Activated CD4-positive, alpha-beta T cell treated with anti-CD3 and anti-CD28 coated beads for 36 hours (primary cell): ENCODE measurements around the gene DESI1. TPM values are rescaled to one million over a fixed set of nuclear protein-coding genes. Genes with fewer than 3 reads are reported as not detected.
A peak's percentile ranks its signal among the peaks of the same experiment; 100 is the strongest.
"Not testable (repeated sequence)": the region's sequence is repeated elsewhere in the genome, so short reads cannot be mapped to it uniquely, and the experiment has no call there.

ENCODE experiments used
- ATAC-seq: fragments of 200-7000 bp; cut with Tn5 transposase; one replicate; pipeline ENCODE4 v1.10.0; 2021; ENCODE audit warnings: mild to moderate bottlenecking, moderate library complexity
- CTCF ChIA-PET: fragments of 350-600 bp; sonication (Branson Sonifier 250); formaldehyde crosslinking; loops from one replicate; lab custom pipeline; 2021; ENCODE audit warnings: antibody characterized with exemption; lab: Charles Lee
- POLR2A ChIA-PET: fragments of 350-600 bp; sonication (Branson Sonifier 250); formaldehyde crosslinking; loops from one replicate; lab custom pipeline; 2021; ENCODE audit warnings: antibody characterized with exemption, inconsistent platforms; lab: Charles Lee
- DNase-seq: peaks from one replicate; pipeline ENCODE4 v3.0.0-alpha.2; 2020
- H3K27ac Mint-ChIP-seq: one replicate; pipeline ENCODE4 v1.8.0; 2021; ENCODE audit warnings: mixed read lengths
- H3K27me3 Mint-ChIP-seq: one replicate; pipeline ENCODE4 v1.8.0; 2021; ENCODE audit warnings: mixed read lengths
- H3K36me3 Mint-ChIP-seq: one replicate; pipeline ENCODE4 v1.8.0; 2021; ENCODE audit warnings: low read depth, mixed read lengths
- H3K4me1 Mint-ChIP-seq: one replicate; pipeline ENCODE4 v1.8.0; 2021; ENCODE audit warnings: mixed read lengths
- H3K4me3 Mint-ChIP-seq: one replicate; pipeline ENCODE4 v1.8.0; 2021; ENCODE audit warnings: mild to moderate bottlenecking, moderate library complexity, mixed read lengths
- H3K9me3 Mint-ChIP-seq: one replicate; pipeline ENCODE4 v1.8.0; 2021; ENCODE audit warnings: low read depth, mixed read lengths
- intact Hi-C, 2 experiments: fragments of 100-400 bp; cut with DNase I in 1 of 2; cut with micrococcal nuclease in 1 of 2; formaldehyde crosslinking; loops; one replicate each; pipeline versions ENCODE4 v1.14.2 to v1.15.1; 2022 to 2024; cut with DNase I, micrococcal nuclease
- total RNA-seq, 2 experiments: library from RNA; stranded (reverse); gene quantifications; one replicate each; pipeline ENCODE4 v1.2.3, GENCODE V29; 2021

The DESI1 gene
- total RNA-seq, 2 experiments from 2014 or later: 56.6 to 98.1 TPM

DNA sequence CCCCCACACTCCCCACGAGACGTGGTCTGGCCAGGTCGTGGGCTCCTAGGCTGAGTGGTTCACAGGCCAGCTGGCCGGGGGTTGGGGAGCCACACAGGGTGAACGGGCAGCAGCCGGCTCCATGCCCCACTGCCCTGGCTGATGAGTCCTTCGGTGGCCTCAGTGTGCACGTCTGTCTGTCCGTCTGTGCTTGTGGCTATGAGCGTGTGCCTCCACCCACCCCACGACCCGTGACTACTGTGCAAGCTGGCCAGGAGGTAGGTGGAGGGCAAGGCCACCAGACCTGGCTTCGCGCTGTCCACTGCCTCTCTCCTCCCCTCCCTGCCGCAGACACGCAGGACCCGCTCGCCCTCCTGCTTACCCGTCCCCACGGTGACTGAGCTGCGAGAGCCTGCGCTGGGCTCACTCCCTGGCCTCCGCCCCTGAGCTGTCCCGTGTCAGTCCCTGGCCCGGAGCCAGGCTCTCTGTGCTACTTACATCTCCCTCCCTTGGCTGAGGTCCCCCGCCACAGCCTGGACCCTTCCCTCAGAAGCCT, 45.9 kb downstream of the DESI1 start:
- Mint-ChIP-seq H3K27ac (no peak overlapping the region), H3K9me3 (no peaks in the 10 kb centered on the region), H3K4me1 (no peaks in the 10 kb centered on the region), H3K4me3 (no peak overlapping the region), H3K27me3 (no peaks in the 10 kb centered on the region), H3K36me3 (peaks cover 12% of the 10 kb centered on the region)
- no peak for DNase-seq
- ATAC-seq: no peak
- CTCF ChIA-PET: no interaction called here
- intact Hi-C loops: no loop called here
- POLR2A ChIA-PET: no interaction called here

DNA sequence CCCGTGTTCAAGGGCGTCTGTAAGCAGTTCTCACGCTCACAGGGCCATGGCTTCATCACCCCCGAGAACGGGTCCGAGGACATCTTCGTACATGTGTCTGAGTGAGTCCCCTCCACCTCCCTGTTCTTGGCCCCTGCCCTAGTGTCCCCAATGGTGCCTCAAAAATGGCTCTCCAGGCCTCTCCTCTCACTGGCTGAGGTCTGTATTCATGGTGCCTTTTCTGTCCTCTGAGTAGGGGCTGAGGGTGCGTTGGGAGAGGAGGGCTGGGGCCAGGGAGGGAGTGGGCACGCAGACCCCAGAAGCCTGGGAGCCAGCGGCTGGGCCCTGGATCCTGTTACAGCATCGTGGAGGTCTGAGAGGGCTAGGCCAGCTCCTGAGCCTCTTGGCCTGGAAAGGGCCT, 47.2 kb downstream of the DESI1 start:
- ChIA-PET POLR2A (interaction anchor here (1.2 kb wide), 1 partner anchor 16 kb away, joined by 3 read pairs; the partner anchor contains the start of gene PMM1), CTCF (no interaction called here)
- ATAC-seq: no peak
- Mint-ChIP-seq H3K27ac (no peak overlapping the region), H3K4me1 (no peaks in the 10 kb centered on the region), H3K9me3 (no peaks in the 10 kb centered on the region), H3K36me3 (peaks cover 9% of the 10 kb centered on the region), H3K27me3 (no peaks in the 10 kb centered on the region), H3K4me3 (no peak overlapping the region)
- intact Hi-C loops: no loop called here
- DNase-seq: no peak

DNA sequence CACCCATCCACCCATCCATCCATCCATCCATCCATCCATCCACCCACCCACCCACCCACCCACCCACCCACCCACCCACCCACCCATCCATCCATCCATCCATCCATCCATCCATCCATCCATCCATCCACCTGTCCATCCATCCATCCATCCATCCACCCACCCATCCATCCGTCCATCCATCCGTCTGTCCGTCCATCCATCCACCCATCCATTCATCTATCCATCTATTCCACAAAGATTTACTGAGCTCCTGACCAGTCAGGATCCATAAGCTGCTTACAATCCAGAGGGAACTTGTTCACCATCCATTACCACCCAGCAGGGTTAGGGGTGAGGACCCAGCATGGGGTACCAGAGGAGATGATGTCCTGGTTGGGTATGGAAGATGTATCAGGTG, 48.5 kb downstream of the DESI1 start:
- H3K9me3 Mint-ChIP-seq, H3K4me3 Mint-ChIP-seq, H3K36me3 Mint-ChIP-seq, H3K27ac Mint-ChIP-seq, H3K27me3 Mint-ChIP-seq, intact Hi-C loops, DNase-seq, ATAC-seq, H3K4me1 Mint-ChIP-seq: not testable (repeated sequence)
- POLR2A ChIA-PET: interaction anchor here (1.2 kb wide), 1 partner anchor 17 kb away, joined by 3 read pairs; the partner anchor contains the start of gene PMM1
- CTCF ChIA-PET: interaction anchor here (0.5 kb wide), 1 partner anchor 724 kb away, joined by 4 read pairs; no protein-coding TSS in a partner anchor

DNA sequence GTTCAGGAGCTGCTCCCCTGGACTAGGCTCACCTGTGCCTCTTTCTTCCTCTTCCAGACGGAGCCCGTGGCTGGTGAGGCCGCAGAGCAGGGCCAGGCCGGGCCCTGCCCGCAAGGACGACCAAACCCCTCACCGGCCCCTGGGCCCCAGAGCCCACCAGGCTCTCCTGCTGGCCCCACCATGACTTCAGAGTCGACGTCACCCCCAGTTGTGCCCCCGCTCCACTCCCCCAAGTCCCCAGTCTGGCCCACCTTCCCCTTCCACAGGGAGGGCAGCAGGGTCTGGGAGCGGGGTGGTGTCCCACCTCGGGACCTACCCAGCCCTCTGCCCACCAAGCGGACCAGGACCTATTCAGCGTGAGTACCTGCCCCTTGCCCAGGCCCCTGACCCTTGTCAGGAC, 49.1 kb downstream of the DESI1 start:
- H3K4me3 Mint-ChIP-seq: no peak overlapping the region
- no peak for ATAC-seq
- intact Hi-C loops: no loop called here
- peaks cover 2% of the 10 kb centered on the region for H3K36me3 Mint-ChIP-seq
- CTCF ChIA-PET: no interaction called here
- no peaks in the 10 kb centered on the region for H3K4me1 Mint-ChIP-seq
- POLR2A ChIA-PET: no interaction called here
- no peaks in the 10 kb centered on the region for H3K9me3 Mint-ChIP-seq
- DNase-seq: no peak
- H3K27me3 Mint-ChIP-seq: no peaks in the 10 kb centered on the region
- no peak overlapping the region for H3K27ac Mint-ChIP-seq

DNA sequence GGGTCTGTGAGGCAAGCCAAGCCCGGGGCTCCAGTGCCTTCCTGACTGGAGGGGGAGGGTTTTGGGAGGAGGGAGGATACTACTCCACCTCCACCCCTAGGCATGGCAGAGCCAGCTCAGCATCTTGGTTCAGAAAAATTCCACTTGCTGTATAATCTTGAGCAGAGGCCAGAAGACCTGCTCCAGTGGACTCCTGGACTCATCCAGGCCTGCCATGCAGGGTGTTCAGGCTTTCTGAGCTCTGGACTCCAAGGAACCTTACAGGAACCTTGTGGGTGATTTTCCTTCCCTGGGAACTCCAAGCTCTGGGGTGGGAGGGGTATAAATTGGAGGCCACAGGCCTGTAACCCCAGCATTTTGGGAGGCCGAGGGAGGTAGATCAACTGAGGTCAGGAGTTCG, 50.6 kb downstream of the DESI1 start:
- H3K4me3 Mint-ChIP-seq: no peak overlapping the region
- POLR2A ChIA-PET: no interaction called here
- CTCF ChIA-PET: interaction anchor here (0.6 to 1.2 kb wide), 3 partner anchors 16 to 37 kb away, joined by 3 to 6 read pairs (median 3); partner anchors contain the start of gene PMM1
- intact Hi-C loops: no loop called here
- no peaks in the 10 kb centered on the region for H3K36me3 Mint-ChIP-seq
- DNase-seq: no peak
- no peaks in the 10 kb centered on the region for H3K9me3 Mint-ChIP-seq
- ATAC-seq: no peak
- H3K27ac Mint-ChIP-seq: no peak overlapping the region
- H3K27me3 Mint-ChIP-seq: no peaks in the 10 kb centered on the region
- peaks cover 4% of the 10 kb centered on the region for H3K4me1 Mint-ChIP-seq

DNA sequence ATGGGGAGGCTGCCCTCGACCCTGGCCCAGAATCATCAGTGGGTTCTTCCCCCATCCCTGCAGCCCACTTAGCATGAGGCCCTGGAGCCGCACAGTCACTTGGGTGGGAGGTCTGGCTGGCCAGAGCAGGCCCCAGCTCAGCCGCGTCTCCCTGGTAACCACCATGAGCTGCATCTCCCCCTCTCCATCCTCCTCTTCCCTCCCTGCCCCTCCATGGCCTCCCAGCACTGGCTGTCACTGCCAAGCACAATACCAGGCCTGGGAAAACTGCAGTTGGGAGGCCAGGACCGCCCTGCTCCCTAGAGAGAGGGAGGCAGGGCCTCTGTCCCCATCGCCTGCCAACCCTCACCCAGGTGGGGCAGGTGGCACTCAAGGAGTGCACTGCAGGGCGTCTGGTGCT, 52.0 kb downstream of the DESI1 start:
- Mint-ChIP-seq H3K27me3 (no peaks in the 10 kb centered on the region), H3K4me3 (no peak overlapping the region), H3K36me3 (no peaks in the 10 kb centered on the region), H3K4me1 (peaks cover 4% of the 10 kb centered on the region), H3K27ac (no peak overlapping the region), H3K9me3 (no peaks in the 10 kb centered on the region)
- ATAC-seq (no peak), DNase-seq (no peak)
- POLR2A ChIA-PET: no interaction called here
- CTCF ChIA-PET: interaction anchor here (0.7 kb wide), 1 partner anchor 8 kb away, joined by 3 read pairs; no protein-coding TSS in a partner anchor
- intact Hi-C loops: no loop called here

DNA sequence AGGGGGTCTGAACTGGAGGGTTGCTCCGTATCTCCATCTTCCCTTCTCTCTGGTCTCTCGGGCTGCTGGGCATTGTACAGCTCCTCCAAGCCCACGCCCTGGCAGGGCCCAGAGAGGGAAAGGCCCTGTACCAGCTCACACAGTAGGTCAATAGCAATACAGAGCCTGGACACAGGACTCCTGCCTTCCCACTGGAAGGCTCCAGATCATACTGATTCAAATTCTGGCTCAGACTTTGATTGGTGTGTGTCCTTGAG, 53.4 kb downstream of the DESI1 start:
- DNase-seq: no peak
- POLR2A ChIA-PET: no interaction called here

DNA sequence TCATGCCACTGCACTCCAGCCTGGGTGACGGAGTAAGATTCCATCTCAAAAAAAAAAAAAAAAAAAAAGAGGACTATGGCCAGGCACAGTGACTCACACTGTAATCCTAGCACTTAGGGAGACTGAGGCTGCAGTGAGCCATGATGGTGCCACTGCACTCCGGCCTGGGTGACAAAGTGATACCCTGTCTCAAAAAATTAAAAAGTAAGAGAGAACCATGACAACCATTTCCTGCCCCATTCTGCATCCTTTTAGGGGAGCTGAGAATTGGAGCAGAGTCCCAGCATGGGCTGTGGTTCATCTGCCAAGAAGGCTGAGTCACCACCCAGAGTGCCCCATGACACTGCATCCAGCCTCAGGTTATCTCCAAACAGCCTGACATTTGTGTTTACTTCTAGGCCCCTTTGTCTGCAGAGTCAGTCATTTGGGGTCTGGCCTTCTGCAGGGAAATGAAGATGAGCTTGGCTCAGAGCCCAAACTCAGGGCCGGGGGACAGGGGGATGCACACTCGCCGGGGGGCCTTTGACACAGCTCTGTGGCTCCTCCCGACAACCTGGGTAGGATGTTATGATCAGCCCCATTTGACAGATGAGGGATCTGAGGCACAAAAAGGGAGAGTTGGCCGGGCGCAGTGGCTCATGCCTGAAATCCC, 55.3 kb downstream of the DESI1 start:
- intact Hi-C loops: no loop called here
- ChIA-PET CTCF (interaction anchor here (0.6 kb wide), 2 partner anchors 30 to 33 kb away, joined by 3 to 4 read pairs; no protein-coding TSS in a partner anchor), POLR2A (no interaction called here)
- DNase-seq: peak; percentile 66
- peak; percentile 97 for ATAC-seq
- Mint-ChIP-seq H3K4me1 (peaks cover 4% of the 10 kb centered on the region), H3K9me3 (no peaks in the 10 kb centered on the region), H3K36me3 (no peaks in the 10 kb centered on the region), H3K27ac (no peak overlapping the region), H3K4me3 (no peak overlapping the region), H3K27me3 (peaks cover 7% of the 10 kb centered on the region)

More for the DNA sequence above, 53.4 kb downstream of the DESI1 start:
- no peak overlapping the region for H3K4me3 Mint-ChIP-seq
- no peak overlapping the region for H3K27ac Mint-ChIP-seq
- H3K27me3 Mint-ChIP-seq: no peaks in the 10 kb centered on the region
- no peak for ATAC-seq
- intact Hi-C loops: no loop called here
- H3K9me3 Mint-ChIP-seq: no peaks in the 10 kb centered on the region
- peaks cover 4% of the 10 kb centered on the region for H3K4me1 Mint-ChIP-seq
- CTCF ChIA-PET: no interaction called here
- H3K36me3 Mint-ChIP-seq: no peaks in the 10 kb centered on the region

DNA sequence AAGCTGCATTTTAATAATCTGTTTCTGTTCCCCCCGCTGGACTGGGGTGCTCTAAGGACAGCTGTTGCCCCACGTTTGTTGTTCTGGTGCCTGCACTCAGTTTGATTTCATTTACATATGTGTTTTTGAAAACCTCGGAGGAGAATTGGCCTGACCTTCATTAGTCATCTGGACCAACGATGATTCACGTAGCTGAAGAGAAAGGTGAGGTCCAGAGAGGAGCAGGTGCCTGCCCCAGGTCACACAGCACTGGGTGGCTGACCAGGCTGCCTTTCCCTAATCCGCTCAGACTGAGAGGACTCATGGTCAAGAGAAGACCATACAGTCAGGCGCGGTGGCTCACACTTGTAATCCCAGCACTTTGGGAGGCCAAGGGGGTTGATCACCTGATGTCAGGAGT, 56.3 kb downstream of the DESI1 start:
- intact Hi-C loops: no loop called here
- DNase-seq: no peak

DNA sequence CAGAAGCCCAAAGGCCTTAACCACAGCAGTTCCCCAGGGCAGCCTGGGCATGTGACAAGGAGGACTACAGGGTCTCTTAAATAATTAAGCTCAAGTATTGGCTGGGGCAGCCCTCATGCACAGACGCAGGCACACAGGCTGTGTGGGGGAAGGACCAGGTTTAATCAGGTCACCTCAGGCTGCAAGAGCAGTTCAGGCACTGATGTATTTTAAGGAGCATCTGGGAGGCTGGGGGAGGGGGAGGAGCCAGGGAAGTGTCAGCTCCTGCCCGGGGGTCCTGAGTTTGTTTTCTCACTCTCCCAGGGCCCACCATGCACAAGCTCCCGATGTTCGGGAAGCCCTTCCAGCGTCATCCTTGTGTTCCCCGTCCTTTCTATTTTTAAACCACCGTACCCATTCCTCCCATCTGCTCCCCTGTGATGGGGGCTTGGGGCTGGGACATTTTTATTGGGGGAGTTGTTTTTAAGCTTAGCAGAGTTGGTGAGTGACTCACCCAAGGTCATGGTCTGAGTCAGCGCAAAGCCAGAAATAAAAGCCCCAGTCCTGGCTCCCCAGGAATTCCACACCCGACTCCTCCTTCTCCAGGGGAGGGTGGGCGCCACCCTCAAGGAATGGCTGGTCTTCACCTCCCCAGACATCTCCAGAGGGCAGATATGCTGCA, 57.7 kb downstream of the DESI1 start:
- H3K27ac Mint-ChIP-seq: no peak overlapping the region
- ATAC-seq (no peak), DNase-seq (no peak)
- intact Hi-C loops: no loop called here
- H3K9me3 Mint-ChIP-seq: no peaks in the 10 kb centered on the region
- peaks cover 4% of the 10 kb centered on the region for H3K4me1 Mint-ChIP-seq
- no peak overlapping the region for H3K4me3 Mint-ChIP-seq
- CTCF ChIA-PET: interaction anchor here (0.8 to 0.9 kb wide), 2 partner anchors 159 to 201 kb away, joined by 3 to 4 read pairs; no protein-coding TSS in a partner anchor
- H3K36me3 Mint-ChIP-seq: no peaks in the 10 kb centered on the region
- peaks cover 11% of the 10 kb centered on the region for H3K27me3 Mint-ChIP-seq
- POLR2A ChIA-PET: no interaction called here

More for the DNA sequence above, 56.3 kb downstream of the DESI1 start:
- ChIA-PET POLR2A (interaction anchor here (0.6 kb wide), 1 partner anchor 22 kb away, joined by 9 read pairs; no protein-coding TSS in a partner anchor), CTCF (interaction anchor here (0.6 kb wide), 2 partner anchors 29 to 32 kb away, joined by 3 to 4 read pairs; no protein-coding TSS in a partner anchor)
- Mint-ChIP-seq H3K9me3 (no peaks in the 10 kb centered on the region), H3K4me3 (no peak overlapping the region), H3K27me3 (peaks cover 11% of the 10 kb centered on the region), H3K36me3 (no peaks in the 10 kb centered on the region), H3K4me1 (peaks cover 4% of the 10 kb centered on the region), H3K27ac (no peak overlapping the region)
- no peak for ATAC-seq

DNA sequence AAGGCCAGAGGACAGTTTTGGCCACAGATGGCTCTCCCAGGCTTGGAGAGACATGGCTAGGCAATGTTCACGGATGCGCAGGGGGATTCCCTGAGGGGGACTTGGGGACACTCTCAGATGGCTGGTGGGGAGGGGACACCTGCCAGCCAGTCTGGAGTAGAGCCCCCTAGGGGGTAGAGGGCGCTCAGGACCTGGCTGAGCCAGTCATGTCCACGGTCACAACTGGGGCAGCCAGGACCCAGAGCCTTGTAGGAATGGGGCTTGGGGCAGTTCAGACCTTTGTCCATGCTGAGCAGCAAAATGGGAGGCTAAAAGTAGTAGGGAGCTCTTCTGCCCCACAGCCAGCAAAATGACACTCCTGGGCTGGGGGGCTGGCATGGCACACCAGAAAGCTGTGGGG, 58.4 kb downstream of the DESI1 start:
- Mint-ChIP-seq H3K27ac (no peak overlapping the region), H3K9me3 (no peaks in the 10 kb centered on the region), H3K27me3 (peaks cover 14% of the 10 kb centered on the region), H3K36me3 (no peaks in the 10 kb centered on the region), H3K4me1 (peaks cover 7% of the 10 kb centered on the region), H3K4me3 (no peak overlapping the region)
- DNase-seq: no peak
- ATAC-seq: no peak
- CTCF ChIA-PET: no interaction called here
- intact Hi-C loops: no loop called here
- POLR2A ChIA-PET: no interaction called here
